Measurements from ENCODE around the gene MRPL39. TPM values are rescaled to one million over a fixed set of nuclear protein-coding genes. Genes with fewer than 3 reads are reported as not detected.

MRPL39 gene
- 31.2 to 35.9 TPM (median 32.3 TPM) in 5 replicates for total RNA-seq (2022; extraction: Qiagen RNA extraction)

GRCh38 chr21:25607151-25608043 lies at the start of gene MRPL39:
Gene MRPL39 (minus strand): TSS chr21:25607481. CDS start chr21:25607475, 6 bp downstream.

DNA sequence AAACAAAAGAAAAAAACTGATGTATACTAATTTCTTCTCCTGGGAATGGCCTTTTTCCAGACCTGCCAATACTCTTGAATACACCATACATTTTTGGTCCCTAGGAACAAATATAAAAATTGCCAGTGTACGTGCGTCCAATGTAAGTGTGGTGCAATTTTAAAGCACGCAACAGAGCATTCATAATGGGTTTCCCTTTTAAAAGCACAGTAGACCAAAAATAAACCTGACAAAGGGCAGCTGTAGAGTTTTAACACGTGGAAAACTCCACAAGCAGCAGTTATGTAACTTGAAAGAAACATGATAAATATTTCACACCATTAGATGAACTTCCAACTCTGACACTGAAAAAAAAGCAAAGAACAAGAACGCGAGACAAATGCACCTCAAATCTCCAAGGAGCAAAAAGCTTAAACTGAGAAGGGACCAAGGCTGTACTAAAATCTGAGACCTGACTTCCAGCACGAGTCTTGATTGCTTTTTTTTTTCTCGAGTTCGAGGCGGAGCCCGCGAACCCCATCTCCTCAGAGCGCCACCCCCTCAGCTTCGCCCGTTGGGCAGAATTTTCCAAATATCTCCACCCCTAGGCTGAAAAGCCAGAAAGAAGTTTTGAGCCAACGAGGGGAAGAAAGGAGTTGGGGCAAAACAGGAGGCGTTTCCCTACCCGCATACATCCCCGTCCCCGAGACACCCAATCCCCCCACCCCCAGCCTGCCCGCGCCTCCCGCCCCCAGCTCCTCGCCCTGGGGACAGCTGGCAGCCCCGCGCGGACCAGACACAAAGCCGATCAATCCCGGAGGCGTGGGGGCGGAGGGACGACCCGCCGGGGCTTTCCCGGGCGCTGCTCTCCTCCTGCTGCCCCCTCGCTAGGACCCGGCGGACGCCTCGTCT lies 31.6 kb upstream of the MRPL39 start, which contains the start of gene JAM2:
TSS of gene JAM2 (plus strand) at position 599 of the 891 bp plus-strand sequence. CDS start 564 bp downstream, outside the sequence.

Other genes starting within 250 kb of the MRPL39 start
- 0.02 to 0.08 TPM in 2 of 5 replicates, not detected in the others for gene JAM2, start 31.8 kb upstream of the MRPL39 start, total RNA-seq (2022; extraction: Qiagen RNA extraction)
- 208 to 230 TPM (median 216 TPM) in 5 replicates for gene ATP5PF, start 127.4 kb upstream of the MRPL39 start, total RNA-seq (2022; extraction: Qiagen RNA extraction)
- 5.7 to 6.8 TPM (median 6.4 TPM) in 5 replicates for gene GABPA, start 127.5 kb upstream of the MRPL39 start, total RNA-seq (2022; extraction: Qiagen RNA extraction)